ENCODE measurements around the gene GPC6.

Gene GPC6

DNA sequence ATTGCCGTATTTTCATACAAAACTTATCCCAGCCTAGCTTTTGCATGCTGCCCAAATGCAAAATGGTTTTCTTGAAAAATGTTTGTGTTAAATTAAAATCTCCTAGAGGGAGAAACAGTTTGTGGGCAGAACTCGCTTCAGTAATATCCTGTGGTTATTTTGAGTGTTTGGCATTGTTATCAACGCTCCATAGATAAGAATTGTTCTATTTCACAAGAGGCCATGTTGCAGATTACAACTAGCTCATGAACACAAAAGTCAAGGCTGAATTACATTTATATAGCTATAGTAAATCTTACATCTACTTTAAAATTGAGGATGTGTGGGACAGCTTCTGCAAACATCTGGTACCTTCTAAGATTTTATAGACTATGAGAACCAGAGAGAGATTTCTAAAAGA, 805.0 kb downstream of the GPC6 start:
- Histone ChIP-seq H3F3A (ENCODE audit: insufficient read depth) (no peaks in the 10 kb centered on the region), H3K9me2 (replicated peaks; ENCODE audit: insufficient read depth, low read length) (no peaks in the 10 kb centered on the region), H3K79me2 (ENCODE audit: insufficient read depth, low read length) (no peaks in the 10 kb centered on the region), H2AFZ (ENCODE audit: low read depth, low read length, severe bottlenecking) (no peak overlapping the region), H3K9ac (ENCODE audit: low read length) (no peak overlapping the region), H4K20me1 (ENCODE audit: low read depth, low read length) (no peaks in the 10 kb centered on the region), H3K27ac (ENCODE audit: low read depth, low read length) (no peak overlapping the region), H3K4me3 (ENCODE audit: insufficient read depth, low read length, poor library complexity, severe bottlenecking) (no peak overlapping the region), H3K4me2 (ENCODE audit: low read depth, low read length, poor library complexity, severe bottlenecking) (no peak overlapping the region), H3K9me3 (ENCODE audit: insufficient read depth, low read length) (no peaks in the 10 kb centered on the region), H3K27me3 (ENCODE audit: low read length) (no peaks in the 10 kb centered on the region), H3K36me3 (ENCODE audit: low read length) (no peaks in the 10 kb centered on the region)
- no peak for TF ChIP-seq EZH2phosphoT487 (conservative IDR thresholded peaks at IDR 0.05; ENCODE audit: low read length)
- TF ChIP-seq, protein P1, sequence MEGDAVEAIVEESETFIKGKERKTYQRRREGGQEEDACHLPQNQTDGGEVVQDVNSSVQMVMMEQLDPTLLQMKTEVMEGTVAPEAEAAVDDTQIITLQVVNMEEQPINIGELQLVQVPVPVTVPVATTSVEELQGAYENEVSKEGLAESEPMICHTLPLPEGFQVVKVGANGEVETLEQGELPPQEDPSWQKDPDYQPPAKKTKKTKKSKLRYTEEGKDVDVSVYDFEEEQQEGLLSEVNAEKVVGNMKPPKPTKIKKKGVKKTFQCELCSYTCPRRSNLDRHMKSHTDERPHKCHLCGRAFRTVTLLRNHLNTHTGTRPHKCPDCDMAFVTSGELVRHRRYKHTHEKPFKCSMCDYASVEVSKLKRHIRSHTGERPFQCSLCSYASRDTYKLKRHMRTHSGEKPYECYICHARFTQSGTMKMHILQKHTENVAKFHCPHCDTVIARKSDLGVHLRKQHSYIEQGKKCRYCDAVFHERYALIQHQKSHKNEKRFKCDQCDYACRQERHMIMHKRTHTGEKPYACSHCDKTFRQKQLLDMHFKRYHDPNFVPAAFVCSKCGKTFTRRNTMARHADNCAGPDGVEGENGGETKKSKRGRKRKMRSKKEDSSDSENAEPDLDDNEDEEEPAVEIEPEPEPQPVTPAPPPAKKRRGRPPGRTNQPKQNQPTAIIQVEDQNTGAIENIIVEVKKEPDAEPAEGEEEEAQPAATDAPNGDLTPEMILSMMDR (IDR thresholded peaks at IDR 0.05; ENCODE audit: insufficient read depth, low read length, poor library complexity, severe bottlenecking), result no peak

DNA sequence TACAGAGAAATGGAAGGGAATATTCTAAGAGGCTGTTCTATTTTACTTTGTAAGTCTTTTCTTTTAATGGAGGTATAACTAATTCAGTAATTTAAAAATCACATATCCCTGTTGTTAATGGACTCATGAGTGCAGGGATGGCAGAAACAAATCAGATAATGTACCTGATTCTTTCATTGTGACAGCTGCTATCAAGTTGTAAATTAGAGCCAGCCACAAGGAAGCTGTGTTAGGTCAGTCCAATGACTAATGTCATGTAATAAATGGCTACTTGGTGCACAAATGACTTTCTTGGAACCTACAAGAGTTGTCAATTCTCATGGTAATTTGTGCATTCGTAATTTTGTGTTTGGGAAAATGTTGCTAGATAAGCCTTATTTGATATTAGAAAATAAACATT, 806.5 kb downstream of the GPC6 start:
- Histone ChIP-seq H3F3A (ENCODE audit: insufficient read depth) (no peaks in the 10 kb centered on the region), H3K4me2 (ENCODE audit: low read depth, low read length, poor library complexity, severe bottlenecking) (no peak overlapping the region), H3K9me2 (replicated peaks; ENCODE audit: insufficient read depth, low read length) (no peaks in the 10 kb centered on the region), H3K9me3 (ENCODE audit: insufficient read depth, low read length) (no peaks in the 10 kb centered on the region), H3K27me3 (ENCODE audit: low read length) (no peaks in the 10 kb centered on the region), H3K27ac (ENCODE audit: low read depth, low read length) (no peak overlapping the region), H3K36me3 (ENCODE audit: low read length) (no peaks in the 10 kb centered on the region), H2AFZ (ENCODE audit: low read depth, low read length, severe bottlenecking) (no peak overlapping the region), H4K20me1 (ENCODE audit: low read depth, low read length) (no peaks in the 10 kb centered on the region), H3K9ac (ENCODE audit: low read length) (no peak overlapping the region), H3K79me2 (ENCODE audit: insufficient read depth, low read length) (no peaks in the 10 kb centered on the region), H3K4me3 (ENCODE audit: insufficient read depth, low read length, poor library complexity, severe bottlenecking) (no peak overlapping the region)
- TF ChIP-seq, protein P1 (IDR thresholded peaks at IDR 0.05; ENCODE audit: insufficient read depth, low read length, poor library complexity, severe bottlenecking), result no peak
- no peak for TF ChIP-seq EZH2phosphoT487 (conservative IDR thresholded peaks at IDR 0.05; ENCODE audit: low read length)

DNA sequence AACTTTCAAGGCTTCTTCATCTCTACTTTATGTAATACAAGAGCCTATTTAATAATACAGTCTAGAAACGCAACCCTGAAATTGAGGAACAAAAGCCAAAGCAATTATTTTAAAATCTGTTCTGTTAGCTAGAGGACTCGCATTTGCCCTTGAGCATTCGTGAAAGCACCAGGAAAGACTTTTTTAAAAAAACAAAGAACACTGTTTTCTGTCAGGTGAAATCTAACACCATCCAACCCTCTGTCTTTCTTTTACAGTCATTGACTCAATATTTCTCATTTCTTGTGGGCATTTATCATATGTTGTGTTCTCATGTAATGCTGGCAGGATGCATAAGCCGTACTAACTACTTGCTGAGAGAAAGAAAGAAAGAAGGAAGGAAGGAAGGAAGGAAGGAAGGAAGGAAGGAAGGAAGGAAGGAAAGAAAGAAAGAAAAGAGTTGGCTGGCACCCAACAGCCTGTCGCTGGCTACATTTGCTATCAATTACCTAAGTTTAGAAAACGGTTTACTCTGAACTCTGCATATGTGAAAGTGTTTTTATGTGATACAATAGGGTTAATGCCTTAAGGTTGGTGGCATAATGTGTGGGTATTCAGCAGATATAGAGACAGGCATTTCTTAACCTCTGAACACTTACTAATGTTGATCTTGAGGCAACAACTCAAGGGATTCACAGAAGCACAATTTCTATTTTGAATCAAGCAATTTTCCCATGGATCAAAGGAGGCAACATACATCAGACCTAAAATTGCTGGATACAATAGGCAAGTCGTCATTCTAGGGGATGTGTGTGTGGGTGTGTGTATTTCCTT, 807.4 kb downstream of the GPC6 start:
- no peak overlapping the region for H3K4me2 ChIP-seq (ENCODE audit: low read depth, low read length, poor library complexity, severe bottlenecking)

More for the DNA sequence above, 807.4 kb downstream of the GPC6 start:
- no peaks in the 10 kb centered on the region for H3K9me2 ChIP-seq (replicated peaks; ENCODE audit: insufficient read depth, low read length)
- no peaks in the 10 kb centered on the region for H3F3A ChIP-seq (ENCODE audit: insufficient read depth)
- no peak overlapping the region for H3K9ac ChIP-seq (ENCODE audit: low read length)
- H4K20me1 ChIP-seq (ENCODE audit: low read depth, low read length), result no peaks in the 10 kb centered on the region
- H3K4me3 ChIP-seq (ENCODE audit: insufficient read depth, low read length, poor library complexity, severe bottlenecking), result no peak overlapping the region
- TF ChIP-seq, protein P1 (IDR thresholded peaks at IDR 0.05; ENCODE audit: insufficient read depth, low read length, poor library complexity, severe bottlenecking), result no peak
- TF ChIP-seq EZH2phosphoT487 (conservative IDR thresholded peaks at IDR 0.05; ENCODE audit: low read length), result no peak
- H3K27ac ChIP-seq (ENCODE audit: low read depth, low read length), result no peak overlapping the region
- H3K9me3 ChIP-seq (ENCODE audit: insufficient read depth, low read length), result no peaks in the 10 kb centered on the region
- H2AFZ ChIP-seq (ENCODE audit: low read depth, low read length, severe bottlenecking), result no peak overlapping the region
- no peaks in the 10 kb centered on the region for H3K36me3 ChIP-seq (ENCODE audit: low read length)
- no peaks in the 10 kb centered on the region for H3K27me3 ChIP-seq (ENCODE audit: low read length)
- H3K79me2 ChIP-seq (ENCODE audit: insufficient read depth, low read length), result no peaks in the 10 kb centered on the region
